Embryonic facial prominence (tissue), 1 donor: Measurements from ENCODE around the gene RBPJ.
A peak's percentile ranks its signal among the peaks of the same experiment; 100 is the strongest.
"Not testable (repeated sequence)": the region's sequence is repeated elsewhere in the genome, so short reads cannot be mapped to it uniquely, and the experiment has no call there.

Experiments used
- DNase-seq: peaks from one replicate; pipeline ENCODE4 v3.0.0-alpha.2; 2016; ENCODE audit errors: extremely low spot score

RBPJ gene

DNA sequence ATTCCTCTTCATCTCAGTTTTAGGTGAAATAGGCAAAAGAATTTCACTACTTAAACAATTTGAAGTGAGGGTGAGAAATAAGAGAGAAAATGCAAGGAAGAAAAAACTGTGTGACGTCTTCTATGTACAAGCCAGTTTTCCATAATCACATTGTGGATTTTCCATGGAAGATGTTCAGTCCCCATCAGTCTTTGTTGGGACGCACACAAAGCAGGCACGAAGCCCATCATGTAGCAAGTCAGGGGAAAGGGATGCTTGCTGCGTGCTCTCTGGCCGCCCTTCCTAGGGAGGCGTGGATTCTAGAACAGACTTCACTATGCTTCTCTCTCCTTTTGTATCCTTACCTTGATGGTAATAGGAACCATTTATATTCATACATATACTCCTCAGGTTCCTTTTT is 54.7 kb downstream of the RBPJ start:
- DNase-seq, result no peak

DNA sequence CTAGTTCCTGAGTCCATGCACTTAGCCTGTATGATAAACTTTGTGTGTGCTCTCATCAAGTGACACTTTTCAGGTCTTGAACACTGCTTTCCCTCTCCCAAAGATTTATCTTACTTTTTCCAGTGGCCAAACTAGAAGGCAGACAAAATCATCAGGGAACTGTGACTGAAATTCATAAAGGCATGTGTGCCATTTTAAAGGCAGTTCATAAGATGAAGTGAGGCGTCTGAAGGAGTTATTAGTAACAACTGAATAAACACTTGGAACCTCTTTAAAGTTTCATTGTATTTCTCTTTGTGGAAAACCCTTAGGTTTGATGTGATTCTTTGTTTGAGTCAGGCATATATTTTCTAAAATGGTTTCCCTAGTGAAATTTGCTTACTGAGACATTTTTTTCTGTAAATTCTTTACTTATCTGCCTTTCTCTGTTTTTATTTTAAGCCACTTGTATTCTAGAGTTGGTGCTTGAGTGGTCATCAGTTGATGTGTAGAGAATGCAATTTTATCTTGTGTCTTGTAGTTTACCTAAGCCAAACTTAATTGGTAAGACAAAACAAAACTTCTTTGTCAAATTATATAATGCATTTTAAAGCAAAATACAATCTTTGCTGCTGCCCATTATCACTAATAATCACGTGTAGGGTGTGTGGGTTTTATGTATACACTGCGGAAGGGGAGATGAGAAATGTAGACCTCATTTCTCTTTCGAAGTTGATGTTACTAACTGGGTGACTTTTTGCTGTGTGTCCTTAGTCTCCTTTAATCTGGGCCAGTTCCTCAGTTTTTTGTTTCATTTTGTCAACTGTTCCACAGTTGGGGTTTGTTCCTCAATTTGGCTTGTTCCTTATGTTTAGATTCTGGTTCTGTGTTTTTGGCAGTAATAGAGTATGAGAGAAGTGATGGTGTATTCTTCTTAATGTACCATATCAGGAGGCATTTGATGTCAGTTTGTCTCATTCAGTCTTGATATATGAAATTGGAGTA is 56.8 kb downstream of the RBPJ start:
- no peak for DNase-seq

DNA sequence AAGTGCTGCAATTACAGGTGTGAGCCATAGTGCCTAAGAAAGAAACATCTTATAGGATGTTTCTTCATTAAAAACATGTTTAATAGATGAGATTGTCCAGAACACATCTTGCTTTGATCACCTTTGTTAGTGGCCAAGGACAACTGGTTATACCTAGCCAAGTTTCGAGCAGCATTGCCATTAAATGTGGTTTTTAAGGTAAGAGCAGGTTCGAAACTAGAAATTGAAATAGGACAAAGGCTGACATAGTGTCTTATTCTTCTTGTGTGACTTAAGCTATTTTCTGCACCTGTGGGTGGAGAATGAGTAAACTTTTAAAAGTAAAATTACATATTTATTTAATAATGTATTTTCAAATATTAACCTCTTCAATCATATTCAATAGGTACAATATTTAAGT is 59.0 kb downstream of the RBPJ start:
- no peak for DNase-seq

DNA sequence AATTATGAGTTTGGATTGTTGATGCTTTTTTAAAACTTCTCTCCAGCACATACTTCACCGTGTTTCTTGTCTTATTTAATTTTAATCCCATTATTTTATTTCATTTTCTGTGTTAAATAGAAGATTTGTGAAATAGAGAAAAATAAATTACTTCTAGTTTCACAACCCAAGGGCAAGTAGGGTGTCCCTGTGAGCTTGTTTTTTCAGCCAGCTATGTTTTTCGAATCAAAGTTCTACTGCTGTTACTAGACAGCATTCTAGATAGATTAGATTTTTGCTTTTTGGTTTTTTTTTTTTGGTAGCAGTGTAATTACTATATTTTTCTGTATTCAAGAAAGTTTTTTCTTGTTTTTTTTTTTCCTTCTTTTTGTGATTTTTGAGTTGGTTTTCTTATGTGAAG is 59.9 kb downstream of the RBPJ start:
- DNase-seq, result no peak

DNA sequence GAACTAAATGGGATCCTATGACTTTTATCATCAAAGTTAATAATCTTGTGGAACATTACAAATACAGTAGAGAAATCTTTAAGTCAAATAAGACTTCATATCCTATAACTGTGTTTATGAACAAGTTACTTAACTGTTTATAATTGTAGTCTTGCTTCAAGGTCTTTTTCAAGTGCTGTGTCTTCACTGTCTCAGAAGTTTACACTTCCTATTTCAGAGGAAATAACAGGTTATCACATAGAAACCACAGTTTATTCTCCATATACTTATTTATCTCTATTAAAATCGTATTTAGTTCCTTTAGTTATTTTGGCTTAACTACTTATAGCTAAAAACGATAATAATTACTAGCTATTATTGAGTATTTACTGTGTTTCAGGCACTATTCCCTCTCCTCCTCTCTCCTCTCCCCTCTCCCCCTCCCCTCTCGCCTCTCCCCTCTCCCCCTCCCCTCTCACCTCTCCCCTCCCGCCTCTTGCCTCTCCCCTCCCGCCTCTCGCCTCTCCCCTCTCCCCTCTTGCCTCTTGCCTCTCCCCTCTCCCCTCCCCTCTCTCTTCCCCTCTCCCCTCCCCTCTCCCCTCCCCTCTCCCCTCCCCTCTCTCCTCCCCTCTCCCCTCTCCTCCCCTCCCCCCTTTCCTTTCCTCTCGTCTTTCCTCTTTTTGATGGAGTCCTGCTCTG is 63.7 kb downstream of the RBPJ start:
- DNase-seq, result no peak

DNA sequence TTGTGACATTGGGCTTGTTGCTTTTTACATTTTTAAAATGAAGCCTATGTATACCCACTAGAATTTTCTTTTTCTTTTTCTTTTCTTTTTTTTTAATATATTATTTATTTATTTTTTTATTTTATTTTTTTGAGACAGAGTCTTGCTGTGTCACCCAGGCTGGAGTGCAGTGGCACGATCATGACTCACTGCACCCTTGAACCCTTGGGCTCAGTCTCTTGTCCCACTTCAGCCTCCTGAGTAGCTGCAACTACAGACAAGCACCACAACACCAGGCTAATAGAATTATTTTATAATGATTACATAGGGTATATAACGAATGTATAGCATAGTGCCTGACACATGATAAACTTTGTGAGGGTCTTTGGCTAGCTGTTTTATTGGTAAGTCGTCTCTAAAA is 64.9 kb downstream of the RBPJ start:
- no peak for DNase-seq

DNA sequence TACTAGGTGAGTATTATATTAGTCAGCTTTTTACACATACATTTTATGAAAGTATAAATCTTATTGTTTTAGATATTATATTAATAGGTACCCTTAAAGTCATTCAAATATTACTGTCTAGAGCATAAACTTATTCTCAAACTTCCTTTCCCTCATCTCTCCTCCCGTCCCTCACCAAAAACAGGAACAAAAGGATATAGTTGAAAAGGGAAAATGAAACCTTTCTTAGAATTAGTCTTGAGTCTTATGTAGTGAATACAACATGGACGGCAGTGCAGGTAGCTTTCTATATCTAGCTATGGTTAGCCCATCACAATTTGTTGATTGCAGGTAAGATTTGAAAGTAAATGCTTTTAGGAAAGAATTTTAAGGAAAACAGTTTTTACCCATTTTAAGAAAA is 65.6 kb downstream of the RBPJ start:
- DNase-seq, result no peak

DNA sequence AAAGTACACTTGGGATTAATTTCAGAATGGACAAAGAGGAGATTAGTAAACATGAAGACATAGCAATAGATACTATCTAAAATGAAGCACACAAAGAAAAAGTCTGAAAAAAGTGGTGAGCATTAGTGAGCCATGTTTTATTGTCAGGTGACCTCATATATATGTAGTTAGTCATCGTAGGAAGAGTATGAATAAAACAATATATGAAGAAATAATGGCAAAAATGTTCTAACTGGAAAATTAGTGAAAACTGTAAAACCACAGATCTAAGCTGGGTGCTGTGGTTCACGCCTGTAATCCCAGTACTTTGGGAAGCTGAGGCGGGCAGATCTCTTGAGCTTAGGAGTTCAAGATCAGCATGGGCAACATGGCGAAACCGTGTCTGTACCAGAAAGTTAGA is 67.9 kb downstream of the RBPJ start:
- DNase-seq, result no peak

DNA sequence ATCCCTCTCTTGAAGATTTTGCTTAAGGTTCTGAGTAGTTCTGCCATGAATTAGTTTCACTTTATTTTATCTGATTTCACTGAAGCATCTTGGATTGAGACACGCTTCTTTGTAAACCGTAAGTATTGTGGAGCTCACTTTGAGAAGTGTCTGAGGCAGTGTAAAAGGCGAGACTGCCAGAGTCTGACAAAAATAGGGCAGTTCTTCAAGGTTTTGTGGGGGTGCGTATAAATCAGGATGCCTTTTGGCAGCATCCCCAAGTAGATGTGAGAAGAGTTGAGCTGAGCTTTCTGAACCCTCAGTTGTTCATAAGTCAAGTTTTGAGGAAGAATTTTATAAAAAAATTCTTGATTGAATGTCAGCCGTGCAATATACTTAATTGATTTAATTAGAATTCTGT is 76.3 kb downstream of the RBPJ start:
- no peak for DNase-seq

DNA sequence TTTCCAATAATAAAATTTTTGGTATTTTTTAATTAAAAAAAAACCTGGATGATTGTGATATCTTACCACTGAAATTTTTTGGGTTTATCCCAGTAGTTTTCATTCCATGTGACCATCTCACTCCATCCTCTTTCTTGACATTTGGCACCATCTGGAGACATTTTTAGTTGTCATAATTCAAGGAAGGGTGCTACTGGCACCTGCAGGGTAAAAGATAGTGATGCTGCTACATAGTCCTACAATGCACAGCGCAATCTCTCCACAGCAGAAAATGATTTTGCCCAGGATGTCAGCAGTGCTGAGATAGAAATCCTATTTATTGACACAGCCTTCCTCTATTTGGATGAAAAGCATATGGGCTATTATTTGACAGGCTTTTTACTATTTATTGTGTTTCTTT is 79.3 kb downstream of the RBPJ start:
- DNase-seq, result no peak

DNA sequence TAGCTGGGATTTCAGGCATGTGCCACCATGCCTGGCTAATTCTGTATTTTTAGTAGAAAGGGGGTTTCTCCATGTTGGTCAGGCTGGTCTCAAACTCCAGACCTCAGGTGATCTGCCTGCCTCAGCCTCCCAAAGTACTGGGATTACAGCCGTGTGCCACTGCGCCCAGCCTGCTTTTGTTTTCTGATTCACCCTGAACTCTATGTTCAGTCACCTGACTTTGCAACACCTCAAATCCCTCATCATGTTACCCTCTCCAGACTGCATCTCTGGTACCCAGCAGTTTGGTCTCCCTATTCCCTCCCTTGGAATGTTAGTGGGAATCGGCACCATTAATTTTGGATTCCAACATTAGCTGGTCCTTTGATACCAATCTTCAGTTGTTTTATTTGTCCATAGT is 81.2 kb downstream of the RBPJ start:
- DNase-seq, result not testable (repeated sequence)

DNA sequence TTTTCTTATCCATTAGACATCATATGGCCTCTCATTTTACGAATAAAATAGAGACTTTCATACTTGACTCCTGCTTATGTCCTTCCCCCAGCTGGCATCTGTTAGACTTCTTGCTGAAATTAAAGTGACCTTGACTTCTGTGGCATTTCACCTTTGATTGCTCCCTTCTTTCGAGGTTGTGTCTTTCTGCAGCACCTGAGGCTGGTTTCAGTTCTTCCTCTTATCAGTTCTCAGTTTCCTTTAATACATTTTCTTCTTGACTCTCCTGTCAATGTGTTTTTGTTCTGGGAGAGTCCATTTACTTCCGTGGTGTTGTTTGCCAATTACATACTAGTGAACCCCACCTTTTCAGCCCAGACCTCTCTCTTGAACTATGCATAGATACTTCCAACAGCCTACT is 81.6 kb downstream of the RBPJ start:
- DNase-seq, result no peak

DNA sequence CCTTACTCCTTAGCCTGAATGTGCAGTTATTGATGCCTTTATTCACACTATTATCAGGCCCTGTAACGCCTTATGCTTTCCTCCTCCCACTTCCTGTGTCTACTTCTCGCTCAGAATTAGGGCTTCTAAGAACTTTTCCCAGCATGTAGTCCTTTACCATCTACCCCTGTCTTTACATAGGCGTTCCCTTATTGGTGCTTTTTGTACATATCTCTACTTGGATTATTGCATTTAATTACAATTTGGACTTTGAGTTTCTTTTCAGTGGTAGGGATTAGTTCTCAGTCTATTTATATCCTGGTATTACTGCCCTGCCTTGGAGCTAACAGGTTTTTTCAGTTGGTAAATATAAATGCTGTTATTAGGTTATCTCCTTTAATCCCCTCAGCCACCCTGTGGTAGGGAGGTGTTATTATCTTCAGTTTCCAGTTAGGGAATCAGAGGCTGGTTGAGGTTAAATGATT is 84.0 kb downstream of the RBPJ start:
- no peak for DNase-seq

DNA sequence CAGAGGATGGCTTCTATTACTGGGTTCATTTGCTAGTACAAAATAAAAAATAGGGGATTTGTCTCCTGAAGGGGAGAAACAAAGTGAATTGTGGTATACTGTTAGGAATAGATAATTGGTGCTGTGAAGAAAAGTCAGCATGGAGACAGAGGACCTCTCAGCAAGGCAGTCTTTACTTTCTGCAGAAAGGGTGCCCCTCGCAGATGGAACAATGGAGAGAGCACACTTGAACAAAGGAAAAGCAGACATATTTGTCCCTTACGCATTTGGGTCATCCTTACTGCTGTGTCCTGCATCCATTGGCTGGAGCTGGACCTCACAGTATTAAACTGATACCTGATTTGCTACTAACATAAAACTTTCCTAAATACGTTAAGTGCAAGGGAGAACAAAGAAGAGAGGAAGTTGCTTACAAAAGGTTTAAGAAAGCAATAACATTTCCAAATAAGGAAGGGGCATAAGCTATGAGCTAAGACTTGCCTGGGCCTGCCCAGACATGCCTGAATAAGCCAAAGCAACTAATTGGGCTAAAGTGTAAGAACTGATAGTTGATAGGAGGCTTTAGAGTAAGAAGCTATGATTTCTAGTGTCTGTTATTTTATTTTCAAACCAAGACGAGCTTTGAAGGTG is 85.6 kb downstream of the RBPJ start:
- DNase-seq, result no peak

DNA sequence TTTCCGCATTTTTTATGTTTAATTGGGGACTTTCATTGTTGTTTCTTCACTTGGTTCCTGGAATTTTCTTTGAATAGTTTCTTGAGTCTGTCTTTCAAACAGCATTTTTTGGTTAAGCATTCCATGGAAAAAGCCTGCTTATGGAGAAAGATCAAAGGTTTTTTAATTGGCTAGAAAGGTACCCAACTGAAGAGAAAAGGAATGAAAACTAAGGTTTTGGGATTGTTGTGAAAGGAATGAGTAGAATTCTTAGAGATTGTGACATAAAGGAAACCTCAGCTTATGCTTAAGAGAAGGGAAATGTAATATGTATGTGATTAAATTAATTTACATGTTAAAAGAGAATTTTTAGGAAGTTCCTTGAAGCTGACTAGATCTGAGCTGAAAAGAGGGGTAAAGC is 86.7 kb downstream of the RBPJ start:
- no peak for DNase-seq

DNA sequence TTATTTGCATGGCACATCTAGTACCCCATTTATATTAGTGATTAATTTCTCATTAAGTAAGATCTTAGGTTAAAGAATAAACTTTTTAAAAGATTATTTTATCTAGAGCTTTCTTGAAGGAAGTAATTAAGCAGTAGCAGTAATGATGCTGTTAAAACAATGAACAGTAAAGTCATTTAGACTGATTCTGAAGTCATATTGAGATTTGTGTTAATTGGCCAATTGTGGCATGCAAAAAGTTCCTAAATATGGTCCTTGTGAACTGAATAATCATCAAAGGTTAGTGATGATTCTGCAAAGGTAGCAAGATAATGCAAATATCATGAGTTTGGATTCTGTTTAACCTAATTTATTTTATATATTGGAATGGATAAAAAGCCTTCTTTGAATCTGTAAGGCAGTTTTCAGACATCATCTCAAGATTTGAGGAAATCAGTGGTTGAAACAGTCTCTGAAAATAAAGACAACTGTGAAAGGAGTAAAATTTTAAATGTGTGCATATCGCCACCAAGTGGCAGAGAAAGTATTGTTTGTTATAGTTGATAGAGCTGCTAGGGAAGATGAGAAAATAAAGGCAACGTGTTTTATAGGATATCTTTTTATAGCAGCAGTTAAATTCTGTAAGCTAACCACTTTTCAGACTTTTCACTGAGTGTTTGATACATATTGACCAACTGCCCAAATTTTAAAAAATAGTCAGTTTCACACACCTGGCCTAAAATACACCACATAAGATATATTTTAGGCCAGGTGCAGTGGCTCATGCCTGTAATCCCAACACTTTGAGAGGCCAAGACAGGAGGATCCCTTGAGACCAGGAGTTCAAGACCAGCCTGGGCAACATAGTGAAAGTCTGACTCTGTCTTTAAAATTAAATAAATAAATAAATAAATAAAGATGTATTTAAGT is 89.8 kb downstream of the RBPJ start:
- DNase-seq, result peak; percentile 70

DNA sequence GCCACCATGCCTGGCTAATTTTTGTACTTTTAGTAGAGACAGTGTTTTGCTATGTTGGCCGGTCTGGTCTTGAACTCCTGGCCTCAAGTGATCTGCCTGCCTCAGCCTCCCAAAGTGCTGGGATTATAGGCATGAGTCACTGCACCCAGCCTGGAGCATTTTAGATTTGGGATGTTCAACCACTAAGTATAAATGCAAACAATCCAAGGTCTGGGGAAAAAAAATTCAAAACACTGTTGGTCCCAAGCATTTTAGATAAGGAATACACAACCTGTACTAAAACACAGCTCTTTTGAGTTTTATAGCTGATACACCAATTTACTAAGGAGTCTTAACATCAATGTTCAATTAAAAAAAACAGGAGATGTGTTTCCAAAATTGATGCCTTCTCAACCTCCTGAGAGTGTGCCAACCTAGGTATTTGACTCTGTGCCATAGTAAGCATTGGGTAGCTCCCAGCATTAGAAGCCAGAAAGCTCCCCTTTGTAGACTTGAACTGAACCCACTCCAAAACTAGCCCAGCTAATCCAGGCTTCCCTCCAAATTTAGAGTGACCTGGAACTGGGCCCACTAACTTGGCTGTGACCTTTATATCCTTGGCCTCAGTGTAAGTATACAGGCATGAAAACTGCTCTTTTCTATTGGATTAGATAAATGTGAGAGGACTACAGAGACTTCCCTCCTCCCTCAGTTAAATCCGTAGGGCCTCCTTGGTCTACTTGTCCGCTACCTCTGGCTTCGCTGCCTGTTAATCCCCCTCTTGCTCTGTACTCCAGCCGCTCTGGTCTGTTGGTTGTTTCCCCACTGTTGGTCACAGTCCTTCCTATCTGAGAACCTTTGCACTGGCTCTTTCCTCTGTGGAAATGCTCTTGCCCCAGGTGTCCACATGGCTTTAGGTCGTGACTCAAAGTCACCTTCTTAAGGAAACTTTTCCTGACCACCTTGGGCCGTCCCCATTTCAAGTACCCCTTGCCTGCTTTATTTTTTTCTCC is 91.9 kb downstream of the RBPJ start:
- no peak for DNase-seq

DNA sequence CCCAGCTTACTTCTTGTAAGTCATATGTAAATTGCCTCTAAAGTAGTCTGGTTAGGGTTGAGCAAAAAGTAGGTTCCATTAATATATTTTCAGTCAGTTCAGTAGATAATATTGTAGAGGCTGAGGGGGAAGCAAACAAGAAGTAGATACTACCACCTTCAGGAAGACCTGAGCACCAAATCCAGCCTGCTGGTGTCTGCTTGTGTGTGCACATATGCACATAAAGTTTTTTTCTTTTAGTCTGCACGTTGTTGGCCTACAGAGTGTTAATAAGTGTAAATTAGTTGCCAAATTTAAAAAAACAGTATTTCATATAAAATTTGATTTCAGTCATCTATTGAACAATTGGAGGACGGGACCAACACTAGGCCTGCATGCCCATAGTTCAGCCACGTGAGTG is 92.8 kb downstream of the RBPJ start:
- DNase-seq, result no peak

DNA sequence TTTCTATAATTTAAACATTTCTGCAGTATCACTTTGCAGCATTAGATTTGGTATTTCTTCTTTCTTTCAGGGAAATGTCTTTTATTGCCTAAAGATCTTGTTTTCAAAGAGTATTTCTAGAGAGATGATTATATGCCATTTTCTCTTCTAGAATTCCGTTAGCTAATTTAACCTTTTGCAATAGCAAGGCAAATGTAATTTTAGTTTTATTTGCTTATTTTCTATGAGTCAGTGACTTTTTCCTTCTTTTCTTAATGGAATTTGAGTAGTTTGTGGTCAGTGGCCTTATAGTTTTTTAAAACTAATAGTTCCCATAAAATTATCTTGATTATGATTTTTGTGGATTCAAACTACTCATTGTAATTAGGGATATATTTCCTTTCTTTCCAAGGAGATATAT is 97.3 kb downstream of the RBPJ start:
- no peak for DNase-seq

DNA sequence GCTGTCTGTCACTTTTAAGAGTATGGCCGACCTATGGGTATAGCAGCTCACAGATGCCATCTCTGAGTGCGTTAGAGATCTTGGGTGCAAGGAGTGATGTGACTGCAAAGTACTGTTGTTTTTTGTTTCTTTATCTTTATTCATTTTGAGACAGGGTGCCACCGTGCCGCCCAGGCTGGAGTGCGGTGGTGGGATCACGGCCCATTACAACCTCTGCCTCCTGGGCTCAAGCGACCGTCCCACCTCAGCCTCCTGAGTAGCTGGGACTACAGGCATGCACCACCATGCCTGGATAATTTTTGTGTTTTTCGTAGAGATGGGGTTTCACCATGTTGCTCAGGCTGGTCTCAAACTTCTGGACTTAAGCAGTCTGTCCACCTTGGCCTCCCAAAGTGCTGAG is 98.0 kb downstream of the RBPJ start:
- no peak for DNase-seq
